ENCODE results near the gene TMBIM6. TPM values are rescaled to one million over a fixed set of nuclear protein-coding genes. Genes with fewer than 3 reads are reported as not detected.

Gene TMBIM6
- total and polyA plus RNA-seq, 9 of the 15 experiments (the other 6 are each of a cell fraction or from before 2014, with no cell fraction given): 147 to 1,288 (median 352) TPM

DNA sequence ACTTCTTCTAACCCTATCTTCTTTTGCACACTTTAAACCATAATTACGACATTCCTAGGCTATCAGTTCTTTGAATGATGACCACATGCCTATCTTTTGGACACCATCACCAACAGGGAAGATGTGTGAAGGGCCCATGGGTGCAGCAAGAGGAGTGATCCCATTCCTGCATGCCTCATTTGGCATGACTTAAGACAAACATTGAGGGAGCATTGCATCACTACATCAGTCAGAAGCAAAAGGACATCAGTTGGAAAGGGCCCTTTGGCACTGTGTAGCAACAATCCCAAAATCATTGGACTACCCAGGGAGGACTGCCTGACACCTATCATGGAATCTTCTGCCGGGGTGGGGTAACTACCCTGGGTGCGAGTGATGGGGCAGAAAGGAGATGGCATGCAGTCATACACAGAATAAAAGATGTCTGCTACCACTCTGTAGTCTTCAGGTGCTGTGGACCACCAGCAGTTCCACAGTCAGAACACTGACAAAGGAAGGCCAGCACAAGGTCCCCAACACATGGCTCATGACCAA is 10.7 kb upstream of the TMBIM6 start (continued):
- TF ChIP-seq, protein P1, sequence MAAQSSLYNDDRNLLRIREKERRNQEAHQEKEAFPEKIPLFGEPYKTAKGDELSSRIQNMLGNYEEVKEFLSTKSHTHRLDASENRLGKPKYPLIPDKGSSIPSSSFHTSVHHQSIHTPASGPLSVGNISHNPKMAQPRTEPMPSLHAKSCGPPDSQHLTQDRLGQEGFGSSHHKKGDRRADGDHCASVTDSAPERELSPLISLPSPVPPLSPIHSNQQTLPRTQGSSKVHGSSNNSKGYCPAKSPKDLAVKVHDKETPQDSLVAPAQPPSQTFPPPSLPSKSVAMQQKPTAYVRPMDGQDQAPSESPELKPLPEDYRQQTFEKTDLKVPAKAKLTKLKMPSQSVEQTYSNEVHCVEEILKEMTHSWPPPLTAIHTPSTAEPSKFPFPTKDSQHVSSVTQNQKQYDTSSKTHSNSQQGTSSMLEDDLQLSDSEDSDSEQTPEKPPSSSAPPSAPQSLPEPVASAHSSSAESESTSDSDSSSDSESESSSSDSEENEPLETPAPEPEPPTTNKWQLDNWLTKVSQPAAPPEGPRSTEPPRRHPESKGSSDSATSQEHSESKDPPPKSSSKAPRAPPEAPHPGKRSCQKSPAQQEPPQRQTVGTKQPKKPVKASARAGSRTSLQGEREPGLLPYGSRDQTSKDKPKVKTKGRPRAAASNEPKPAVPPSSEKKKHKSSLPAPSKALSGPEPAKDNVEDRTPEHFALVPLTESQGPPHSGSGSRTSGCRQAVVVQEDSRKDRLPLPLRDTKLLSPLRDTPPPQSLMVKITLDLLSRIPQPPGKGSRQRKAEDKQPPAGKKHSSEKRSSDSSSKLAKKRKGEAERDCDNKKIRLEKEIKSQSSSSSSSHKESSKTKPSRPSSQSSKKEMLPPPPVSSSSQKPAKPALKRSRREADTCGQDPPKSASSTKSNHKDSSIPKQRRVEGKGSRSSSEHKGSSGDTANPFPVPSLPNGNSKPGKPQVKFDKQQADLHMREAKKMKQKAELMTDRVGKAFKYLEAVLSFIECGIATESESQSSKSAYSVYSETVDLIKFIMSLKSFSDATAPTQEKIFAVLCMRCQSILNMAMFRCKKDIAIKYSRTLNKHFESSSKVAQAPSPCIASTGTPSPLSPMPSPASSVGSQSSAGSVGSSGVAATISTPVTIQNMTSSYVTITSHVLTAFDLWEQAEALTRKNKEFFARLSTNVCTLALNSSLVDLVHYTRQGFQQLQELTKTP (IDR thresholded peaks at IDR 0.05; ENCODE audit: low read depth in 1 of 2, partially characterized antibody in 2 of 2): peak in 1 of 2 experiments; percentile 32
- TF ChIP-seq MYBL2 (IDR thresholded peaks at IDR 0.05; ENCODE audit: low read depth) (no peak), MYBL2 (CRISPR knock-in tag; IDR thresholded peaks at IDR 0.05; ENCODE audit: borderline replicate concordance) (no peak), CREBBP (IDR thresholded peaks at IDR 0.05; ENCODE audit: low read depth, low read length) (no peak), ZSCAN32 (CRISPR knock-in tag; IDR thresholded peaks at IDR 0.05) (peak; percentile 45; the same call in 1 of the 2 replicates), SMARCE1 (IDR thresholded peaks at IDR 0.05) (peak; percentile 42; the same call in 1 of the 2 replicates), MYC (IDR thresholded peaks at IDR 0.05; ENCODE audit: low read depth, low read length) (peak; percentile 48; the same call in 1 of the 2 replicates), MYC (CRISPR knock-in tag; IDR thresholded peaks at IDR 0.05; ENCODE audit: borderline replicate concordance, low read depth) (0 out of 2 replicates have a peak, but pooled peaks have one; percentile 22), SMARCA4 (IDR thresholded peaks at IDR 0.05) (peak; percentile 46; the same call in 1 of the 2 replicates), ZNF583 (CRISPR knock-in tag; IDR thresholded peaks at IDR 0.05) (peak; percentile 40; the same call in 1 of the 2 replicates), RBM22 (IDR thresholded peaks at IDR 0.05; ENCODE audit: low read depth, low read length, poor library complexity, severe bottlenecking) (no peak), BCL6 (CRISPR knock-in tag; IDR thresholded peaks at IDR 0.05) (no peak), TSC22D4 (tag; IDR thresholded peaks at IDR 0.05) (no peak), ZNF77 (CRISPR knock-in tag; IDR thresholded peaks at IDR 0.05) (no peak), CBFA2T3 (IDR thresholded peaks at IDR 0.05) (peak; percentile 79), TARDBP (IDR thresholded peaks at IDR 0.05) (no peak), ZNF584 (CRISPR knock-in tag; IDR thresholded peaks at IDR 0.05; ENCODE audit: low read depth) (peak; percentile 97), NR4A1 (CRISPR knock-in tag; IDR thresholded peaks at IDR 0.05) (no peak), NR4A1 (tag; IDR thresholded peaks at IDR 0.05) (no peak; the same call in 1 of the 2 replicates)
- TF ChIP-seq, protein P2, sequence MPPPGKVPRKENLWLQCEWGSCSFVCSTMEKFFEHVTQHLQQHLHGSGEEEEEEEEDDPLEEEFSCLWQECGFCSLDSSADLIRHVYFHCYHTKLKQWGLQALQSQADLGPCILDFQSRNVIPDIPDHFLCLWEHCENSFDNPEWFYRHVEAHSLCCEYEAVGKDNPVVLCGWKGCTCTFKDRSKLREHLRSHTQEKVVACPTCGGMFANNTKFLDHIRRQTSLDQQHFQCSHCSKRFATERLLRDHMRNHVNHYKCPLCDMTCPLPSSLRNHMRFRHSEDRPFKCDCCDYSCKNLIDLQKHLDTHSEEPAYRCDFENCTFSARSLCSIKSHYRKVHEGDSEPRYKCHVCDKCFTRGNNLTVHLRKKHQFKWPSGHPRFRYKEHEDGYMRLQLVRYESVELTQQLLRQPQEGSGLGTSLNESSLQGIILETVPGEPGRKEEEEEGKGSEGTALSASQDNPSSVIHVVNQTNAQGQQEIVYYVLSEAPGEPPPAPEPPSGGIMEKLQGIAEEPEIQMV (tag; conservative IDR thresholded peaks at IDR 0.05; ENCODE audit: low read depth): no peak
- TF ChIP-seq, protein P3, sequence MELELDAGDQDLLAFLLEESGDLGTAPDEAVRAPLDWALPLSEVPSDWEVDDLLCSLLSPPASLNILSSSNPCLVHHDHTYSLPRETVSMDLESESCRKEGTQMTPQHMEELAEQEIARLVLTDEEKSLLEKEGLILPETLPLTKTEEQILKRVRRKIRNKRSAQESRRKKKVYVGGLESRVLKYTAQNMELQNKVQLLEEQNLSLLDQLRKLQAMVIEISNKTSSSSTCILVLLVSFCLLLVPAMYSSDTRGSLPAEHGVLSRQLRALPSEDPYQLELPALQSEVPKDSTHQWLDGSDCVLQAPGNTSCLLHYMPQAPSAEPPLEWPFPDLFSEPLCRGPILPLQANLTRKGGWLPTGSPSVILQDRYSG (tag; conservative IDR thresholded peaks at IDR 0.05; ENCODE audit: low read depth): no peak

All from K562 (cell line).